Tibial nerve (tissue), 3 donors: ENCODE data around the gene GGPS1.

ENCODE experiments used
- CTCF ChIP-seq, 5 experiments: fragments of 200-600 bp in 3 of 5; fragments of 450-650 bp in 2 of 5; sonication (generic) in 3 of 5; IDR thresholded peaks; one replicate each; pipeline ENCODE4 v1.5.1; 2016 to 2019; ENCODE audit warnings: antibody characterized with exemption in 5 of 5, mild to moderate bottlenecking in 3 of 5, moderate library complexity in 2 of 5
- POLR2A ChIP-seq, 2 donors: fragments of 450-650 bp; IDR thresholded peaks; one replicate each; pipeline ENCODE4 v1.6.1; 2017; ENCODE audit warnings: antibody characterized with exemption in 2 of 2, mild to moderate bottlenecking in 2 of 2, moderate library complexity in 2 of 2

DNA sequence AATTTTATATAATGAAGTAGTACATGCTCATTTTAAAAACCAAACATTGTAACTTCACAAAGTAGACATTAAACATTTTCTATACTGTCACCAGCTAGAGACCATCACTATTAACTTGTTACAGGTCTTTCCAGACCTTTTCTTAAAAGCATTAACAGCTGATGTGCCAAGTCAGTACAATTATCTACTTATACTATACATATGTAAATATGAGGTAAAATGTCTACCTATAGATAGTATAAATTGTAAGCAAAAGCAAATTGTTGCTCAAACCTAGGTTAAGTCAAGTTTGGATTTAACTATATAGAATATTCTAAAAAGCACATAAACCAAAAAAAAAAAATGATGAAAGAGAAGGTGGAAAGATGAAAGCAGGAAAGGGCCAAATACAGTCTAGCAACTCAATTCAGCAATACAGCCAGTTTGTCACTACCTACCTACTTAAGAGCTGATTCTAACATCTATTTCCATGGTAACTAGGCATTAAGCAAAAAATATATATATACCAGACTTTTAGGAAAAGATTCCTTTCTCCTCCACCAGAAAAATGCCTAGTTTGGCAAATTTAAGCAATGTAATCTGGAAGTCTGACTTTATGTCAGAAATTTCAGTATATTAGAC is 34.9 kb upstream of the GGPS1 start:
- TF ChIP-seq POLR2A (IDR thresholded peaks at IDR 0.05): no peak
- no peak for TF ChIP-seq CTCF (IDR thresholded peaks at IDR 0.05)
